ENCODE data around the gene SEMG2. TPM values are rescaled to one million over a fixed set of nuclear protein-coding genes. Genes with fewer than 3 reads are reported as not detected.

Gene SEMG2
- not detected for total RNA-seq (ENCODE audit: unreplicated experiment)
- long read RNA-seq: 0 reads

GRCh38 chr20:45221076-45221475 is at the start of gene SEMG2:
SEMG2 (plus strand) TSS chr20:45221373; CDS start chr20:45221390, 17 bp downstream.
- DNase-seq (ENCODE audit: low spot score): no peak

GRCh38 chr20:45173522-45173921 is 47.7 kb upstream of the SEMG2 start:
- Mint-ChIP-seq H3K4me1 (ENCODE audit: unreplicated experiment) (no peaks in the 10 kb centered on the region), H3K9me3 (ENCODE audit: unreplicated experiment) (no peaks in the 10 kb centered on the region), H3K4me3 (ENCODE audit: unreplicated experiment) (no peak overlapping the region), H3K36me3 (ENCODE audit: low read depth, unreplicated experiment) (no peaks in the 10 kb centered on the region), H3K27me3 (ENCODE audit: unreplicated experiment) (no peaks in the 10 kb centered on the region), H3K27ac (ENCODE audit: unreplicated experiment) (no peak overlapping the region)
- DNase-seq (ENCODE audit: low spot score): no peak
- TF ChIP-seq CTCF (IDR thresholded peaks at IDR 0.05; ENCODE audit: unreplicated experiment): no peak

More at GRCh38 chr20:45221076-45221475, at the start of gene SEMG2:
- Mint-ChIP-seq H3K4me3 (ENCODE audit: unreplicated experiment) (no peak within 1 kb of the TSS), H3K27ac (ENCODE audit: unreplicated experiment) (no peak within 1 kb of the TSS), H3K27me3 (ENCODE audit: unreplicated experiment) (no peaks in the 10 kb centered on the region), H3K9me3 (ENCODE audit: unreplicated experiment) (no peaks in the 10 kb centered on the region), H3K4me1 (ENCODE audit: unreplicated experiment) (no peaks in the 10 kb centered on the region), H3K36me3 (ENCODE audit: low read depth, unreplicated experiment) (no peaks in the 10 kb centered on the region)
- TF ChIP-seq CTCF (IDR thresholded peaks at IDR 0.05; ENCODE audit: unreplicated experiment): no peak

- peaks cover 3% of the 10 kb centered on the region for H3K4me1 Mint-ChIP-seq (ENCODE audit: unreplicated experiment)
- DNase-seq (ENCODE audit: low spot score): no peak
Measured at GRCh38 chr20:45174434-45175364, 46.5 kb upstream of the SEMG2 start, which contains the start of gene PI3. PI3 (plus strand) TSS chr20:45174902; CDS start chr20:45174923, 21 bp downstream.

GRCh38 chr20:45176526-45177267 is 44.5 kb upstream of the SEMG2 start:
- Mint-ChIP-seq H3K27ac (ENCODE audit: unreplicated experiment) (no peak overlapping the region), H3K27me3 (ENCODE audit: unreplicated experiment) (peaks cover 3% of the 10 kb centered on the region), H3K36me3 (ENCODE audit: low read depth, unreplicated experiment) (no peaks in the 10 kb centered on the region), H3K4me1 (ENCODE audit: unreplicated experiment) (peaks cover 9% of the 10 kb centered on the region), H3K9me3 (ENCODE audit: unreplicated experiment) (no peaks in the 10 kb centered on the region), H3K4me3 (ENCODE audit: unreplicated experiment) (no peak overlapping the region)
- no peak for DNase-seq (ENCODE audit: low spot score)
- no peak for TF ChIP-seq CTCF (IDR thresholded peaks at IDR 0.05; ENCODE audit: unreplicated experiment)

More at GRCh38 chr20:45174434-45175364, 46.5 kb upstream of the SEMG2 start, which contains the start of gene PI3:
- Mint-ChIP-seq H3K36me3 (ENCODE audit: low read depth, unreplicated experiment) (no peaks in the 10 kb centered on the region), H3K27me3 (ENCODE audit: unreplicated experiment) (no peaks in the 10 kb centered on the region), H3K9me3 (ENCODE audit: unreplicated experiment) (no peaks in the 10 kb centered on the region), H3K27ac (ENCODE audit: unreplicated experiment) (no peak within 1 kb of the TSS), H3K4me3 (ENCODE audit: unreplicated experiment) (no peak within 1 kb of the TSS)
- no peak for TF ChIP-seq CTCF (IDR thresholded peaks at IDR 0.05; ENCODE audit: unreplicated experiment)

Measured in endothelial cell (in vitro differentiated cells).